Activated CD4-positive, alpha-beta T cell treated with anti-CD3 and anti-CD28 coated beads, Interleukin-2, Interleukin-6, amounts not matched to agents 100 ng/mL and 50 ng/mL, durations not matched to agents 16 hours and 8 hours (primary cell): Measurements from ENCODE around the gene CHRNG.

ENCODE experiments used
- DNase-seq: peaks from one replicate; pipeline ENCODE4 v3.0.0-alpha.2; 2020

Gene CHRNG

DNA sequence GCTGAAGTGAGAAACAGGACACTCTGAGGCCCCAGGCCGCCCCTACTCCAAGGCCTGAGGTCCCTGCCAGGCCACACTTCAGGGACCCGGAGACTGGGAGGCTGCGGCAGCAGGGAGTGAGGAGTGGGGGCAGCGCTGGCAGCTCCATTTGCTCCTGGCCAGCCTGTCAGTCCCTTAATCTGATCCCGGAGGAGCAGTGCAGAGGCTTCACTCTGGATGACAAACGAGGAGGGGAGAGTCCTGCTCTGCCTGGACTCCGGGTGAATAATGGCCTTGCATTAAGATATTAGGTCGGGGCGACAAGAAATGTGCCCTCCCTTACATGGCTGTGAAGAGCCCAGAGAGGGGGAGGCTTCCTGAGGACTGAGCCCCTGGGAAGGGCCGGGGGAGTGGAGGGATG, 33.6 kb upstream of the CHRNG start:
- no peak for DNase-seq

- no peak for DNase-seq
Measured at GRCh38 chr2:232506709-232507108, 32.8 kb upstream of the CHRNG start.

DNA sequence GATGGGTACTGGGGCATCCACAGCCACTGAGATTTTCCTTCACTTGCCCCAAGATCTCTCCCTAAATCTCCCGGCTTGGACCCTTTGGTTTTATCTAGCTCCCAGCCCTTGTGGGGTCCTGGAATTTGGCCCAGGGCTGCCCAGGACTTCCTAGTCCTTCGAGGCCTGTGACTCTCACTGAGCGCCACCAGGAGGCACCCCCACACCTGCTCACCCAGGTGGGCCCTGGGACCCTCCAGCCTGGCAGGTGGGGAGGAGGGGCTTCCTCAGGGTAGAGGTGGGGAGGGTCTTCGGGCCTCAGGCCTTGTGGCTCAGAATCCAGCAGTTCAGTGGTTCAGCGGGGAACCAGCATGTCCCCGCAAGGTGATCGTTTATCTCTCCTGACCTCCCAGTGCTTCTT, 31.2 kb upstream of the CHRNG start:
- no peak for DNase-seq

DNA sequence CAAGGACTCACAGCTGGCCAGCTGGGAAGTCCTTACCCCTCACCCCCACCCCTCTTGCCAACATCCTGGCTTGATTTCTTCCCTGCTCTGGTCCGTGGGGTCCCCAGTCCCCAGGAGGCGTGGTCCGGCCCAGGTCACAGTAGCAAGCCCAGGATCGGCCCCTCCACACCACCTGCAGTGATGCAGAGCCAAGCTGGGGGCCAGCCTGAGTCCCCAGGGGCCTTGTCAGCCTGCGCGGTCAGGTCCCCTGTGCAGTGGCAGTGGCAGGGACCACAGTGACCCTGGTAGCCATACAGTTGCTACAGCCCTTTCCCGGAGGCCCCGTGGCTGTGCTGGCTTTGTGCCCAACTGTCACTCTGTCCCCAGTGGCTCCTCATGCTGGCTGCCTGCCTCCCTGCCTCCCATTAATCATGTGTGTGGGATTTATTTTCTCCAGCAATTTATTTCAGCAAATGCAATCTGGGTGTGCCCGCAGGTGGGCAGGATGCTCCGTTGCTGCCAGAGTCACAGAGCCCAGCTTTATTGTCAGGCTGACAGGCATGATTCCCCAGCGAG, 28.1 kb upstream of the CHRNG start:
- no peak for DNase-seq

GRCh38 chr2:232512602-232513001, 26.9 kb upstream of the CHRNG start:
- DNase-seq = no peak

- no peak for DNase-seq
Measured at GRCh38 chr2:232513353-232513752, 26.1 kb upstream of the CHRNG start.

DNA sequence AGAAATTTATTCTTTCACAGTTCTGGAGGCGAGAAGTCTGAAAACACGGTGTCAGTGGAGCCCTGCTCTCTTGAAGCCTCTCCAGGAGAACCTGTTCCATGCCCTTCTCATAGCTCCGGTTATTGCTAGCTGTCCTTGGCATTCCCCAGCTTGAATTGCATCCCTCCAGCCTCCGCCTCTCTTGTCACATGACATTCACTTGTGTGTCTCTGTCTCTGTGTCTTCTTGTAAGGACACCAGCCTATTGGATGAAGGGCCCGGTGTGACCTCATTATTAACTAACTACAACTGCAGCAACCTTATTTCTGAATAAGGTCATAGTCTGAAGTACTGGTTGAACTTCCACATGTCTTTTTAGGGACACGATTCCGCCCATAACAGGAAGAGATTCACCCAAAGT, 23.9 kb upstream of the CHRNG start:
- DNase-seq = no peak

- DNase-seq = no peak
Measured at GRCh38 chr2:232516551-232516950, 22.9 kb upstream of the CHRNG start.

- DNase-seq = no peak
Measured at GRCh38 chr2:232518844-232519243, 20.6 kb upstream of the CHRNG start.

DNA sequence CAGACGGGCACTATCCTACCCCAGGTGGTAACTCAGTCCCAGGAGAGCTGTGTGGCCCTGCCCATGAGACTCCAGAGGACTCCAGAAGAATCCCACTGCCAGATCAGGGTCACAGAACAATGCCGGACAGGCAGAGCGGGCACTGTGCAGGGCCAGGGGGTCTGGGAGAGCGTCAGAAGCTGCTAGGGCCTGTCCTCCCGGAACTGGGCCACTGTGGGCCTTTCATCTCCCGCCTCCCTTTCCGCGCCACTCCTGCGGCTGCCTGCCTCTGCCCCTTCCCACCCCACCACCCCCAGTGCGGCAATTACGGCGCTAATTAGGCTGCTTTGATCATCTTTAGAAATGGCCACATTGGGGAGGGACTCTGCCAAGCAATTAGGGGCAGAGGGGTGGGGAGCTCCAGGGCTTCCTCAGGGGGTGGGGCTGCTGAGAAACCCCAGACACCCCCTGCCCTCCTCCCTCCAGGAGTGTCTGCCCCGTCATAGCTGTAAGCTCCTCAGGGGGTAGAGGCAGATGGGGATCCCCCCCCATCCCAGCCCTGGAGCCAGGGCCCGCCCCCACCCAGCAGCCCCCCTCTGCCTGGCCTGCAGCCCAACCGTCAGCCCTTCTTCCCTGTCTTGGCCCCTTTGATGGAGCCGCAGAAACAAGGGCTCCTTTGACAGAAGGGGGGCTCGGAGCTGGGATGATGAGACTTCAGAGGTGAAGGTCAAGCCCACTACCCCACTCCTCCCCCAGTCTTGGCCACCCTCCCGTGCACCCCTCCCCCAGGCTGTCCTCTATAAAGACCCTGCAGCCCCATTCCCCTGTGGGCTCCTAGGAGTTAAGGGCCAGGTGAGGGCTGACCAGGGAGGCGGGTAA, 19.7 kb upstream of the CHRNG start, which contains the start of gene PRSS56:
Gene PRSS56, plus strand, starts transcription at position 808 of the 858 bp plus-strand sequence. CDS start 211 bp downstream, outside the sequence.
- DNase-seq = no peak

DNA sequence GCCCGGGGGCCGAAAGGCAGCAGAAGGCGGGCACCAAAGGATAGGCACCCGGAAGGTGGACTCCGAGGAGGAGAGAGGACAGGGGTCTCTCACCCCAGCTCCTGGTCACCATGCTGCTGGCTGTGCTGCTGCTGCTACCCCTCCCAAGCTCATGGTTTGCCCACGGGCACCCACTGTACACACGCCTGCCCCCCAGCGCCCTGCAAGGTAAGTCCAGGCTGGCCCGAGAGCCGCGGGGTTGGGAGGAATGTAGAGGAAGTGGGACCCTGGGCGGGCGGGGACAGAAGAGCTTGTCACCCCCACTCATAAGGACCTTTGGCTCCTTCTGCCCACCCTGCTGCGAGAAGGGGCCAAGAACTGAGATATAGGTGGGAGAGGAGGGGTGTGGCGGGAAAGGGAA, 19.0 kb upstream of the CHRNG start:
- no peak for DNase-seq

- no peak for DNase-seq
Measured at GRCh38 chr2:232521098-232521497, 18.4 kb upstream of the CHRNG start.

GRCh38 chr2:232521959-232522622, 17.4 kb upstream of the CHRNG start:
- DNase-seq = peak; percentile 74

DNA sequence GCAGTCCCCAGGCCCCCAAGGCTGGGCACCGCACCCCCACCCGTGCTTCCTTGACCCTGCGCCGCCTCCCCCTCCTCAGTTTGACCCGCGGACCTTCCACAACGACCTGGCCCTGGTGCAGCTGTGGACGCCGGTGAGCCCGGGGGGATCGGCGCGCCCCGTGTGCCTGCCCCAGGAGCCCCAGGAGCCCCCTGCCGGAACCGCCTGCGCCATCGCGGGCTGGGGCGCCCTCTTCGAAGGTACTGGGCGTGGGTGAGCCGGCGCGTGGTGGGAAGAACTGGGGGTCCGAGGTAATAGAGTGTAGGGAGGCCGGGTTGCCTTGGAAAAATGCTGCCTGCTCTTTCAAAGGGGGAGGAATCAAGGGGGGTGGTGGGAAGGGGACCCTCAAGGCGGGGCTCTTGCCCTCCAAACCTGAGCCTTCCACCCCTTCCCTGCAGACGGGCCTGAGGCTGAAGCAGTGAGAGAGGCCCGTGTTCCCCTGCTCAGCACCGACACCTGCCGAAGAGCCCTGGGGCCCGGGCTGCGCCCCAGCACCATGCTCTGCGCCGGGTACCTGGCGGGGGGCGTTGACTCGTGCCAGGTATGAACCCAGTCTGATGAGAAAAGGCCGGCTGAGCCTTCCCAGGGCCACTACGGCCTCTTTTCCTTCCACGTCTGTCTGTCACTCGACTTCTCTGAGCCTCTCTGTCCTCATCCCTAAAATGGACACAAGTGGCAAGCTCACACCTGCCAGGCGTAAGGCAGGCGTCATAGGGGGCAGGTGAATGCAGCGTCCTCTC, 16.7 kb upstream of the CHRNG start:
- no peak for DNase-seq

- DNase-seq = no peak
Measured at GRCh38 chr2:232523402-232523681, 16.1 kb upstream of the CHRNG start.

- DNase-seq = peak; percentile 55
Measured at GRCh38 chr2:232523682-232524597, 15.6 kb upstream of the CHRNG start.

DNA sequence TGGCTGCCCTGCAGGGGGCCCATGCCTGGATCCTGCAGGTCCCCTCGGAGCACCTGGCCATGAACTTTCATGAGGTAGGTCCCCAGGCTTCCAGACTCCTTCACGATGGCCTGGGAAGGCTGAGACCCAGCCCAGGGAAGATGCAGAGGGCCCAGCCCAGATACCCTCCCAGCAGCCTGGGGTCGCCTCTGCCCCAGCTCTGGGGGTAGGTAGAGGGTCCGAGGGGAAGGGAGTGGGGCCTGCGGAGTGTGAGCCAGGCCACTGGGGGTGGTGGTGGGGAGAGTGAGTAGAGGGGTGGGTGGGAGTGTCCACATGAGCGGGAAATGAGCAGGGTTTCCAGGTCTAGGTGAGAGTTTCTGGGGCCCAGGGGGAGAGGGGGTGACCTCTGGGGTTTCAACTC, 14.7 kb upstream of the CHRNG start:
- no peak for DNase-seq

- no peak for DNase-seq
Measured at GRCh38 chr2:232525199-232525598, 14.3 kb upstream of the CHRNG start.

DNA sequence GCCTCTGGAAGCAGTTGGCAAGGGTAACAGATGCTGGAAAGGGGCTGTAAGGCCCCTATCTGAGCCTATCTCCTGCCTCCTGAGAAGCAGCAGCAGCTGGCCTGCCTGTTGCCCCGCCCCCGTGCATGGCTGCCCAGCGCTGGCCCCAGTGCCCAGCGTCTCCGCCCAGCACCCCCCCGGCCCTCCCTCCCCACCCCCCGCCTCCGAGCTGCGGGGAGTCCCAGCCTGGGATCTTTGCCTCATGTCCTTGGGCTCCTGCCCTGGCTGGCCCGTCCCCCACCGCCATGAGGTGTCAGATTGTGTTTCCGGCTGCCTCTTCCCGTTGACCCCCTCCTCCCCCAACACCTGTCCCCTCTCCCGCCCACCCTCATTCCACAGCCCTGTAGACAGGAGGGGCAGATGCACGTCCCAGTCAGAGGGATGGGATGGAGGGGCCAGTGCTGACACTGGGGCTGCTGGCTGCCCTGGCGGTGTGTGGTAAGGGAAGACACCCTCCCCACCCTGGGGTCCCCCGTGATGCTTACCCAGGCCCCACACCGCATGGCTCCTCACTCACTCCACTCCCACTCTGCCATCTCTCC, 13.6 kb upstream of the CHRNG start, which contains the start of gene CHRND:
Gene CHRND, plus strand, starts transcription at position 370 of the 581 bp plus-strand sequence. Its CDS starts 56 bp downstream, at position 426.
- DNase-seq = no peak

DNA sequence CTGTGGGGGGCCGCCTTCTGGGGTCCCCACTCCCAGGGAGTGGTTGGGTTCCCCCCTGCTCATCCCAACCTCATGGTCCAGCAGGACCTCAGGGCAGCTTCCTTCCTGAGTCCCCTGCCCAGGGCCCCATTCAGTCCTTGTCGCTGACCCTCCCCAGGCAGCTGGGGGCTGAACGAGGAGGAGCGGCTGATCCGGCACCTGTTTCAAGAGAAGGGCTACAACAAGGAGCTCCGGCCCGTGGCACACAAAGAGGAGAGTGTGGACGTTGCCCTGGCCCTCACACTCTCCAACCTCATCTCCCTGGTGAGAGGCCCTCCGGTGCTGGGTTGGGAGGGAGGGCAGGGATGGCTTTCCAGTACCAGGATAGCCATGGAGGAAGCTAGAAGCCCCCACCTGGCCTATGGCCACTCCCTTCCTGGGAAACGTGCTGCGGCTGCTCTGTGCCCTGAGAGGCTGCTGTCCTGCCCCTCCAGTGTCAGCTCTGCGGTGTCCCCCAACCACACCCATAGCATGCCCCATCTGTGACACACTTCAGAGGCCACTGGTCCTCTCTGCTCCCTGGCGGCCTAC, 13.0 kb upstream of the CHRNG start:
- DNase-seq = no peak

GRCh38 chr2:232527905-232528470, 11.5 kb upstream of the CHRNG start:
- DNase-seq = no peak
